ENCODE data around the gene CTSE.

CTSE gene

GRCh38 chr1:205993068-205993467 is 30.6 kb downstream of the CTSE start:
- DNase-seq (ENCODE audit: insufficient read length, low spot score) (no peak), FAIRE-seq (no peak)
- TF ChIP-seq, protein P1, sequence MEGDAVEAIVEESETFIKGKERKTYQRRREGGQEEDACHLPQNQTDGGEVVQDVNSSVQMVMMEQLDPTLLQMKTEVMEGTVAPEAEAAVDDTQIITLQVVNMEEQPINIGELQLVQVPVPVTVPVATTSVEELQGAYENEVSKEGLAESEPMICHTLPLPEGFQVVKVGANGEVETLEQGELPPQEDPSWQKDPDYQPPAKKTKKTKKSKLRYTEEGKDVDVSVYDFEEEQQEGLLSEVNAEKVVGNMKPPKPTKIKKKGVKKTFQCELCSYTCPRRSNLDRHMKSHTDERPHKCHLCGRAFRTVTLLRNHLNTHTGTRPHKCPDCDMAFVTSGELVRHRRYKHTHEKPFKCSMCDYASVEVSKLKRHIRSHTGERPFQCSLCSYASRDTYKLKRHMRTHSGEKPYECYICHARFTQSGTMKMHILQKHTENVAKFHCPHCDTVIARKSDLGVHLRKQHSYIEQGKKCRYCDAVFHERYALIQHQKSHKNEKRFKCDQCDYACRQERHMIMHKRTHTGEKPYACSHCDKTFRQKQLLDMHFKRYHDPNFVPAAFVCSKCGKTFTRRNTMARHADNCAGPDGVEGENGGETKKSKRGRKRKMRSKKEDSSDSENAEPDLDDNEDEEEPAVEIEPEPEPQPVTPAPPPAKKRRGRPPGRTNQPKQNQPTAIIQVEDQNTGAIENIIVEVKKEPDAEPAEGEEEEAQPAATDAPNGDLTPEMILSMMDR (IDR thresholded peaks at IDR 0.05; ENCODE audit: insufficient read depth, missing control alignments): no peak

- no peak for DNase-seq (ENCODE audit: insufficient read length, low spot score)
- FAIRE-seq: no peak
- TF ChIP-seq, protein P1 (IDR thresholded peaks at IDR 0.05; ENCODE audit: insufficient read depth, missing control alignments): no peak
Measured at GRCh38 chr1:205992218-205992882, 31.3 kb downstream of the CTSE start.

DNA sequence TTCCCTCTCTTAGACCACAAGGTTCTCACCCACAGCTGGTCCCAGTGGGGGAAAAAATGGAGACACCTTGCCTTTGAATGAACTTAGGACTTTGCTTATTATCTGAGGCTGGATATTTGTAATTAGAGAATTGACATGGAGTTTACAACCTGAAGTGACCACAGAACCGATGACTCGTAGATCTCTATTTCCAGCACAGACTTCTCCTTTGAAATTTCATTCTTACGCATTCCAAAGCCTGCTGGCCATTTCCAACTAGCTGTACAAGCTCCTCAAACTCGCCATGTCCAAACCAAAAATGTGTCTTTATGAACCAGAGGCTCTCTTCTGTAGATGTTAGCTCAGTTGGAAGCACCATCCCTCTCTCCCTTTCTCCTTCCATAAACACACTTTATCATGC is 32.5 kb downstream of the CTSE start:
- DNase-seq (ENCODE audit: insufficient read length, low spot score) (no peak), FAIRE-seq (no peak)
- TF ChIP-seq, protein P1 (IDR thresholded peaks at IDR 0.05; ENCODE audit: insufficient read depth, missing control alignments): no peak

DNA sequence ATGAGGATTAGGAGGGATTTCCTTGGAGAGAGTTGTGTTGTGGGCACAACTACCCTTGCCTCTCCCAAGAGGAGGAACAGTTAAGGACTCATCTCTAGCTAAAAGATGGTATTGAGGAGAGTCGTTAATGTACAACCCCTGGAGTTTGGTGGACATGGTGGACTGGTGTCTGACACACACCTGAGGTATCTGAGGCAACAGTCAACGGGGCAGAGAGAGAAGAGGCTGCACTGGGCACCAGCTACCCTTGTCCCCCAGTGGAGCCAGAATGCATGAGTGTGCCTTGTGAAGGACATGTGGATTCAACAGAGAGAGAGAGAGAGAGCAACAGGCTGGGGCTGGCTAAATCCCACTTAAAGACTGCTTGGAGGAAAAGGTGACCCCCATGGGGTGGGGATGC is 33.5 kb downstream of the CTSE start:
- FAIRE-seq (no peak), DNase-seq (ENCODE audit: insufficient read length, low spot score) (no peak)

GRCh38 chr1:205989786-205990185 is 33.9 kb downstream of the CTSE start:
- FAIRE-seq (no peak), DNase-seq (ENCODE audit: insufficient read length, low spot score) (no peak)

More for the DNA sequence above, 33.5 kb downstream of the CTSE start:
- TF ChIP-seq, protein P1 (IDR thresholded peaks at IDR 0.05; ENCODE audit: insufficient read depth, missing control alignments): no peak

GRCh38 chr1:205988585-205988995 is 35.1 kb downstream of the CTSE start:
- TF ChIP-seq, protein P1 (IDR thresholded peaks at IDR 0.05; ENCODE audit: insufficient read depth, missing control alignments): no peak
- DNase-seq (ENCODE audit: insufficient read length, low spot score): no peak
- FAIRE-seq: no peak

More at GRCh38 chr1:205989786-205990185, 33.9 kb downstream of the CTSE start:
- TF ChIP-seq, protein P1 (IDR thresholded peaks at IDR 0.05; ENCODE audit: insufficient read depth, missing control alignments): no peak

DNA sequence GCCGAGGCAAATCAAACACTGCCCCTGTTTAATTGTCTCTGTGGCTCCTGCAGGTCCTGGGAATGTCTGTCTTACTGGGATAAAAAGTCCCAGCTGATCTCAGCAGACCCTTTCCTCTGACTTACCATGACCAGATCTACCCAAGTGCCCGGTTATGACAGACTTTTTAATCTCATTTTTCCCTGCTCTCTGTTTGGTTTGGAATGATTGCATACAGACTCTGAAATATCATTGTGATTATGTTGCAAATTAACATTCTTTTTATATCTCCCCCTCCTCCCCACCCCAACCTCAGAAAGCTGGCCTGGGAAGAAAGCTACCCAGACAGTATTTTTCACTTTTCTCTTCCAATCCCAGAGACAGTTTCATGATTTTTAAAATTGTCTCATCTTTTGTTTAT is 36.8 kb downstream of the CTSE start:
- no peak for DNase-seq (ENCODE audit: insufficient read length, low spot score)
- no peak for FAIRE-seq
- TF ChIP-seq, protein P1 (IDR thresholded peaks at IDR 0.05; ENCODE audit: insufficient read depth, missing control alignments): no peak
